Activated CD4-positive, alpha-beta T cell treated with anti-CD3 and anti-CD28 coated beads, Interleukin-2, amount 50 U/mL, for 48 hours (primary cell): ENCODE results near the gene SLC19A1.

Experiments used
- DNase-seq, 2 experiments: peaks; one replicate each; pipeline ENCODE4 v3.0.0-alpha.2; 2020

SLC19A1 gene

GRCh38 chr21:45475797-45476570, 66.3 kb downstream of the SLC19A1 start:
- DNase-seq: no peak

GRCh38 chr21:45475004-45475685, 67.1 kb downstream of the SLC19A1 start:
- DNase-seq: no peak

GRCh38 chr21:45474323-45474950, 67.8 kb downstream of the SLC19A1 start:
- DNase-seq: no peak

GRCh38 chr21:45473496-45474322, 68.5 kb downstream of the SLC19A1 start:
- no peak for DNase-seq

- no peak for DNase-seq
These were observed 69.5 kb downstream of the SLC19A1 start for GRCh38 chr21:45472445-45473365.

- no peak for DNase-seq
These were observed 70.6 kb downstream of the SLC19A1 start for GRCh38 chr21:45471525-45472221.

GRCh38 chr21:45470773-45471524, 71.3 kb downstream of the SLC19A1 start:
- peak; percentile 43 to 45 for DNase-seq

GRCh38 chr21:45470087-45470515, 72.1 kb downstream of the SLC19A1 start:
- no peak for DNase-seq

GRCh38 chr21:45469273-45470086, 72.8 kb downstream of the SLC19A1 start:
- no peak for DNase-seq

- DNase-seq: no peak
These were observed 73.3 kb downstream of the SLC19A1 start for GRCh38 chr21:45468971-45469272.

- DNase-seq: no peak
These were observed 73.9 kb downstream of the SLC19A1 start for GRCh38 chr21:45468051-45468970.

GRCh38 chr21:45467221-45467779, 74.9 kb downstream of the SLC19A1 start:
- no peak for DNase-seq

GRCh38 chr21:45466330-45467220, 75.7 kb downstream of the SLC19A1 start:
- DNase-seq: no peak

GRCh38 chr21:45465611-45466329, 76.5 kb downstream of the SLC19A1 start:
- no peak for DNase-seq

GRCh38 chr21:45465105-45465504, 77.1 kb downstream of the SLC19A1 start:
- DNase-seq: no peak

- DNase-seq: no peak
These were observed 77.9 kb downstream of the SLC19A1 start for GRCh38 chr21:45464309-45464708.
